ENCODE data around the gene TPPP2.
A peak's percentile ranks its signal among the peaks of the same experiment; 100 is the strongest.

TPPP2 gene

DNA sequence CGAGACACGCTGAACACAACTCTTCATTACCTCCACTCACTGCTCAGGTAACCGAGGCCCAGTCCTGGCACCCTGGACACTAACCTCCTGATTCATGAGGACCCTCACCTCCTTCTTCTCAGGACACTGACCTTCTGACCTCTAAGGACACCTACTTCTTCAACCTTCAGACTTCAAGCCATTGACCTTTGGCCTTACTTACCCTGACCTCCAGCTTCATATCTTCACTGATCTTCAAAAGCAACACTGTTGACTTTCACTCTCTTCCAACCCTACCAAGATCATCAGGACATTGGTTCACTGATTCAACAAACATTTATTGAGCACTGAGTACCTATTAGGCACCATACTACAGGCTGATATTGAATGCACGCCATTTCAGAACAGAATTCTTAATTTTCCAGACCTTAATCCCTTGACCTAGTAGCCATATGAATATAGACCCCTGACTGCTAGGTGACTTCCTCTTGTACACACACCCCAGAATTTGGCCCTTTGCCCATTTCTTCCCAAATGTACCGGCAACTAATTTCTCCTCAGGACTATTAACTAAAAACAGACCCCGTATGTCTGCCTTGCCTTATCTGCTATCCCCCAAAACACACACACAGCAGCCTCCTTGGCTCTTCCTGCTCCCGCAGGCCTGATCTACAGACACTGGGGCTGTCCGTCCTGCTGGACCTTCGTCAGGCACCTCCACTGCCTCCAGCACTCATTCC, 45.9 kb downstream of the TPPP2 start:
- TF ChIP-seq, protein P1, sequence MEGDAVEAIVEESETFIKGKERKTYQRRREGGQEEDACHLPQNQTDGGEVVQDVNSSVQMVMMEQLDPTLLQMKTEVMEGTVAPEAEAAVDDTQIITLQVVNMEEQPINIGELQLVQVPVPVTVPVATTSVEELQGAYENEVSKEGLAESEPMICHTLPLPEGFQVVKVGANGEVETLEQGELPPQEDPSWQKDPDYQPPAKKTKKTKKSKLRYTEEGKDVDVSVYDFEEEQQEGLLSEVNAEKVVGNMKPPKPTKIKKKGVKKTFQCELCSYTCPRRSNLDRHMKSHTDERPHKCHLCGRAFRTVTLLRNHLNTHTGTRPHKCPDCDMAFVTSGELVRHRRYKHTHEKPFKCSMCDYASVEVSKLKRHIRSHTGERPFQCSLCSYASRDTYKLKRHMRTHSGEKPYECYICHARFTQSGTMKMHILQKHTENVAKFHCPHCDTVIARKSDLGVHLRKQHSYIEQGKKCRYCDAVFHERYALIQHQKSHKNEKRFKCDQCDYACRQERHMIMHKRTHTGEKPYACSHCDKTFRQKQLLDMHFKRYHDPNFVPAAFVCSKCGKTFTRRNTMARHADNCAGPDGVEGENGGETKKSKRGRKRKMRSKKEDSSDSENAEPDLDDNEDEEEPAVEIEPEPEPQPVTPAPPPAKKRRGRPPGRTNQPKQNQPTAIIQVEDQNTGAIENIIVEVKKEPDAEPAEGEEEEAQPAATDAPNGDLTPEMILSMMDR (IDR thresholded peaks at IDR 0.05; ENCODE audit: extremely low read depth, missing control alignments), result no peak
- peak; percentile 9 for DNase-seq (ENCODE audit: low spot score)

DNA sequence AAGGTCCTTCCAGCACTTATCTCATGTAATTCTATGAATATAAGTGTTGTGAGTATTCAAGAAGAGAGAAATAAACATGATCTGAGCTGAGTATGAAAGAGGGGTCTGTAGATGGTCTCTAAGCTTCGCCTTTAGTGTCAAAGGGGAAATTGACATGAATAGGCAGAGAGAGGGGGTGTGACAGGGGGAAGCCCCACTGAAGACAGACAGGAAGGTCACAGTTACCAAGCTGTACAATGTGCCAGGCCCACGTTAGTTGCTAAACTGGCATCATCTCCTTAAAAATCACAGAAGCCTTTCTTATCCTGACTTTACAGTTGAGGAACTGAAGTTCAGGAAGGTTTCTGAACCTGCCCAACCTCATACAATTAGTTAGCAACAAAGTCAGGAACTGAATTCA, 47.7 kb downstream of the TPPP2 start:
- TF ChIP-seq, protein P1 (IDR thresholded peaks at IDR 0.05; ENCODE audit: extremely low read depth, missing control alignments), result no peak
- DNase-seq (ENCODE audit: low spot score), result peak; percentile 26

DNA sequence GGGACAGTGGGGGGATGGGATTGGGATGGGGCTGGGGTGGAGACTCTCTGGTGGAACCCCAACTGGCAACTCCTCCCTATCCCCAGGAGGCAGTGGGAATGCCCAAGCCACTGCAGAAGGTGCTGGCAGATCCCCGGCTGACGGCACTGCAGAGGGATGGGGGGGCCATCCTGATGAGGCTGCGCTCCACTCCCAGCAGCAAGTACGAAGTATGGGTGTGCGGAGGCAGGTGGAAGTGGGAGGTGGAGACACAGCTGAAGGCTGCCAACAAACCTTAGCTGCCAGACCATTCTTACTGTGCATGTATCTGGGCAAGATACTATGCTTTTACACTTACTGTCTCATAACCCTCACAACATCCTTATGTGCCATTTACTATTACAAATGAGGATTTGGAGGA, 48.3 kb downstream of the TPPP2 start:
- TF ChIP-seq, protein P1 (IDR thresholded peaks at IDR 0.05; ENCODE audit: extremely low read depth, missing control alignments), result no peak
- no peak for DNase-seq (ENCODE audit: low spot score)

DNA sequence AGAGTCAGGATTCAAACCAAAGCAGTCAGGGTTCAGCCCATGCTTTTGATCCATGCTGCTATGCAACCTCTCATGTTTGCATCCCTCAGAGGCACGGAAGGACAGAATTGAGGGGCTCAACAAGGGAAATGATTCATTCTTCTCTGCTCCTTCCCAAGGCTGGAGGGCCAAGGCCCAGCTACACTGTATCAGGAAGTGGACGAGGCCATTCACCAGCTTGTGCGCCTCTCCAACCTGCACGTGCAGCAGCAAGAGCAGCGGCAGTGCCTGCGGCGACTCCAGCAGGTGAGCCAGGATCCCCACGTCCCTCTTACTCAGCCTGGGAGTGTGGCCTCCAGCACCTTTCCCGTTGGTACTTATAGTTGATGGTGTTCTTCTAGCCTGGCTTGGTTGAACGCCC, 48.7 kb downstream of the TPPP2 start:
- DNase-seq (ENCODE audit: low spot score), result no peak
- TF ChIP-seq, protein P1 (IDR thresholded peaks at IDR 0.05; ENCODE audit: extremely low read depth, missing control alignments), result no peak

DNA sequence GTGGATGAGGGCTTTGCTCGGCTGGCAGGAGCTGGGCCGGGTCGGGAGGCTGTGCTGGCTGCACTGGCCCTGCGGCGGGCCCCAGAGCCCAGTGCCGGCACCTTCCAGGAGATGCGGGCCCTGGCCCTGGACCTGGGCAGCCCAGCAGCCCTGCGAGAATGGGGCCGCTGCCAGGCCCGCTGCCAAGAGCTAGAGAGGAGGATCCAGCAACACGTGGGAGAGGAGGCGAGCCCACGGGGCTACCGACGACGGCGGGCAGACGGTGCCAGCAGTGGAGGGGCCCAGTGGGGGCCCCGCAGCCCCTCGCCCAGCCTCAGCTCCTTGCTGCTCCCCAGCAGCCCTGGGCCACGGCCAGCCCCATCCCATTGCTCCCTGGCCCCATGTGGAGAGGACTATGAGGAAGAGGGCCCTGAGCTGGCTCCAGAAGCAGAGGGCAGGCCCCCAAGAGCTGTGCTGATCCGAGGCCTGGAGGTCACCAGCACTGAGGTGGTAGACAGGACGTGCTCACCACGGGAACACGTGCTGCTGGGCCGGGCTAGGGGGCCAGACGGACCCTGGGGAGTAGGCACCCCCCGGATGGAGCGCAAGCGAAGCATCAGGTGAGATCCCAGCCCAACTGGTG, 51.6 kb downstream of the TPPP2 start:
- DNase-seq (ENCODE audit: low spot score), result no peak
- TF ChIP-seq, protein P1 (IDR thresholded peaks at IDR 0.05; ENCODE audit: extremely low read depth, missing control alignments), result no peak

Measured in GM20000 (cell line).